Hepatocyte (in vitro differentiated cells): Measurements from ENCODE around the gene SCD5. TPM values are rescaled to one million over a fixed set of nuclear protein-coding genes. Genes with fewer than 3 reads are reported as not detected.

Experiments
- DNase-seq: peaks from one replicate; pipeline ENCODE4 v3.0.0-alpha.2; 2016; ENCODE audit warnings: low spot score
- H2AFZ ChIP-seq: fragments of 200-600 bp; sonication (generic); 2 replicates; pipeline ENCODE4 v1.6.0; 2016; ENCODE audit warnings: antibody characterized with exemption, mild to moderate bottlenecking
- H3K27ac ChIP-seq: fragments of 200-600 bp; sonication (generic); 2 replicates; pipeline ENCODE4 v1.5.1; 2016; ENCODE audit warnings: mild to moderate bottlenecking
- H3K27me3 ChIP-seq: fragments of 200-600 bp; sonication (generic); 2 replicates; pipeline ENCODE4 v1.6.1; 2016
- H3K36me3 ChIP-seq: fragments of 200-600 bp; sonication (generic); replicated peaks from 2 replicates; pipeline ENCODE4 v1.5.1; 2016; ENCODE audit warnings: low read depth; ENCODE audit not compliant: insufficient read depth
- H3K4me1 ChIP-seq: fragments of 200-600 bp; sonication (generic); 2 replicates; pipeline ENCODE4 v1.5.1; 2016; ENCODE audit warnings: mild to moderate bottlenecking, moderate library complexity; ENCODE audit not compliant: insufficient read depth
- H3K4me2 ChIP-seq: fragments of 200-600 bp; sonication (generic); 2 replicates; pipeline ENCODE4 v1.6.0; 2016
- H3K4me3 ChIP-seq: fragments of 200-600 bp; sonication (generic); 2 replicates; pipeline ENCODE4 v1.5.1; 2016; ENCODE audit warnings: mild to moderate bottlenecking
- H3K79me2 ChIP-seq: fragments of 200-600 bp; sonication (generic); 2 replicates; pipeline ENCODE4 v1.6.0; 2017; ENCODE audit warnings: mild to moderate bottlenecking
- H3K9me2 ChIP-seq: fragments of 200-600 bp; sonication (generic); replicated peaks from 2 replicates; pipeline ENCODE4 v1.6.0; 2017; ENCODE audit warnings: mild to moderate bottlenecking; ENCODE audit not compliant: insufficient read depth
- H3K9me3 ChIP-seq: fragments of 200-600 bp; sonication (generic); 2 replicates; pipeline ENCODE4 v1.5.1; 2016; ENCODE audit warnings: low read depth, mild to moderate bottlenecking
- H4K20me1 ChIP-seq: fragments of 200-600 bp; sonication (generic); 2 replicates; pipeline ENCODE4 v1.6.0; 2016; ENCODE audit warnings: mild to moderate bottlenecking; ENCODE audit not compliant: insufficient read depth, poor library complexity, severe bottlenecking
- EZH2 ChIP-seq: fragments of 200-600 bp; sonication (generic); IDR thresholded peaks from 2 replicates; pipeline ENCODE4 v1.6.1; 2016; ENCODE audit warnings: antibody characterized with exemption, mild to moderate bottlenecking, borderline replicate concordance
- EZH2phosphoT487 ChIP-seq: fragments of 200-600 bp; sonication (generic); IDR thresholded peaks from one replicate; pipeline ENCODE4 v1.6.1; 2018; ENCODE audit warnings: antibody characterized with exemption, mild to moderate bottlenecking, low read depth, moderate library complexity; ENCODE audit not compliant: unreplicated experiment, severe bottlenecking
- WGBS: methylation state at CpG from one replicate; pipeline ENCODE4 v1.1.6; 2016; ENCODE audit warnings: low lambda C conversion rate; ENCODE audit errors: missing lambda C conversion rate; 5-methylcytosine and 5-hydroxymethylcytosine counted together
- polyA plus RNA-seq: library from polyadenylated mRNA; unstranded; fragments of >200 nt; fragmentation: Nextera tagmentation; extraction: Ambion mirVana; gene quantifications from 2 replicates; pipeline ENCODE4 v1.2.1, GENCODE V29; 2016
- total RNA-seq: library from RNA; depleted of rRNA; stranded (reverse); fragments of >200 nt; gene quantifications from 2 replicates; pipeline ENCODE4 v1.2.3, GENCODE V29; 2014
- TF ChIP-seq, protein P1 (sequence below): fragments of 200-600 bp; sonication (generic); IDR thresholded peaks from 2 replicates; pipeline ENCODE4 v1.5.1; 2016; ENCODE audit warnings: antibody characterized with exemption, mild to moderate bottlenecking; ENCODE audit not compliant: poor library complexity

The SCD5 gene
- total and polyA plus RNA-seq, 2 experiments from 2014 or later, result 6.4 to 19.2 TPM

DNA sequence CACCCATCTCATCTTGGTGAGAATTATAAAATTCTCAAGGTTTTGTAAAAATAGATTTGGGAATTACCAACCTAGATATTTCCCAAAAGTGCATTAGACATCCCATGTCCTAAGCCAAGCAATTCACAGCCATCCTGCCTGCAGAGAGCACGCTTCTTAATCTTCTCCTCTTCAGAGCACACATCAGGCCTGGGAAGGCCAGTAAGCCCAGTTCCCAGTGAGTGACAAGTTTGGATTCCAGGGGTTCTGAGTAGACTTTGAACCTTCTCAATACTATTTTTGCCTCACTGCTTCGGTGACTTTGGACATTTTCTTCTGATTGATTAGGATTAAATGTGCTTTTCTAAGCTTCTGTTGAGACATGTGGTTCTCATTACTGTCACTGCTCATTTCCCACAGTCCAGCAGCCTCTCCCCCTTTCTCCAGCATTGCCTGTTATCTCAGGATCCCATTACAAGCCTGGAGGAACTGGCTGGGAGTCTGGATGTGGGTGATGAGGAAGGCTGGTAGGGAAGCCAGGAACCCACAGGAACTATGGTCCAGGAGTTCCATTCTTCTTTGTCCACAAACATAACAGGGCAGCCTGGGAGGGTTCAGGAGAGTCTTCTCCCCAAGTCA lies 180.4 kb downstream of the SCD5 start:
- Histone ChIP-seq H3K4me2 (no peak overlapping the region), H3K27ac (no peak overlapping the region), H3K36me3 (no peaks in the 10 kb centered on the region), H3K27me3 (no peaks in the 10 kb centered on the region), H2AFZ (no peak overlapping the region), H3K9me3 (no peaks in the 10 kb centered on the region), H3K9me2 (no peaks in the 10 kb centered on the region), H3K4me3 (no peak overlapping the region), H3K4me1 (peaks cover 6% of the 10 kb centered on the region), H4K20me1 (no peaks in the 10 kb centered on the region), H3K79me2 (no peaks in the 10 kb centered on the region)
- 59% methylated on average over 2 of the region's 2 CpGs for WGBS
- no peak for DNase-seq
- TF ChIP-seq EZH2 (no peak), EZH2phosphoT487 (no peak)

DNA sequence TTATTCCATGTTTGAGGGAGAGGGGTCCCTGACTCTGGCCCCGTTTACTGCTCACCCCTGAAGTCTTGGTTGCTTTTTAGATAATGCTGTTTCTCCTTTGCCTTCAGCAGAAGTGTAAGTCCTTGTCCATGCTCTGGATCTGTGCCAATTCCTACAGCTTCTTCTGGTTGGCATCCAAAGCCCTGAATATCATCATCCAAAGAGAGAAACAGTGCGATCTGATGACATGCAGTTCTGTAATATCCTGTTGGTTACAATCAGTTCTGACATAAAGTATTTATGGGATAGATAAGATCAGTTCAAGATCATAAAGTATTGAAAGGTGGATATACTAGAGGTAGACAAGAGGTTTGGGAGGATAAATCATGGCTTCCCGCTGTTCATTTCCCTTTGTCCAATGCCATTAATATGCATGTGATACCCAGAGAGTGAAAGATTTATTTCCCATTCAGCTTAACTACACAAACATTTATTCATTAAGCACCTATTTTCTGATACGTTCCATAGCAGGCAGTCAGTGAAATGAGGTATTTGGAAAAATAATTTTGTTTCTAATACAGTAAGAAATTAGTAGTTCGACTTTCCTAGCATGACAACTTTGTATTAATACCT lies 183.7 kb downstream of the SCD5 start:
- no peak for TF ChIP-seq EZH2
- TF ChIP-seq EZH2phosphoT487, result no peak
- TF ChIP-seq, protein P1, sequence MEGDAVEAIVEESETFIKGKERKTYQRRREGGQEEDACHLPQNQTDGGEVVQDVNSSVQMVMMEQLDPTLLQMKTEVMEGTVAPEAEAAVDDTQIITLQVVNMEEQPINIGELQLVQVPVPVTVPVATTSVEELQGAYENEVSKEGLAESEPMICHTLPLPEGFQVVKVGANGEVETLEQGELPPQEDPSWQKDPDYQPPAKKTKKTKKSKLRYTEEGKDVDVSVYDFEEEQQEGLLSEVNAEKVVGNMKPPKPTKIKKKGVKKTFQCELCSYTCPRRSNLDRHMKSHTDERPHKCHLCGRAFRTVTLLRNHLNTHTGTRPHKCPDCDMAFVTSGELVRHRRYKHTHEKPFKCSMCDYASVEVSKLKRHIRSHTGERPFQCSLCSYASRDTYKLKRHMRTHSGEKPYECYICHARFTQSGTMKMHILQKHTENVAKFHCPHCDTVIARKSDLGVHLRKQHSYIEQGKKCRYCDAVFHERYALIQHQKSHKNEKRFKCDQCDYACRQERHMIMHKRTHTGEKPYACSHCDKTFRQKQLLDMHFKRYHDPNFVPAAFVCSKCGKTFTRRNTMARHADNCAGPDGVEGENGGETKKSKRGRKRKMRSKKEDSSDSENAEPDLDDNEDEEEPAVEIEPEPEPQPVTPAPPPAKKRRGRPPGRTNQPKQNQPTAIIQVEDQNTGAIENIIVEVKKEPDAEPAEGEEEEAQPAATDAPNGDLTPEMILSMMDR, result no peak
- WGBS, result 78% methylated on average over 5 of the region's 5 CpGs
- H3K9me2 ChIP-seq, result no peaks in the 10 kb centered on the region

DNA sequence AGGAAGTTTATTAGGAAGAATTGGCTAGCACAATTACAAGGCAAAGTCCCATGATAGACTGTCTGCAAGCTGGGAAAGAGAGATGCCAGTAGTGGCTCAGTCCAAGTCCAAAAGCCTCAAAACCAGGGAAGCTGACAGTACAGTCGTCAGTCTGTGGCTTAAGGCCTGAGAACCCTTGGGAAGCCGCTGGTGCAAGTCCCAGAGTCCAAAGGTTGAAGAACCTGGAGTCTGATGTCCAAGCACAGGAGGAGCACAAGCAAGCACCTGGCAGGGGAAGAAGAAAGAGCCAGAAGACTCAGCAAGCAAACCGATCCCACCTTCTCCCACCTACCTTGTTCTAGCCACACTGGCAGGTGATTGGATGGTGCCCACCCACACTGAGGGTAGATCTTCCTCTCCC lies 185.5 kb downstream of the SCD5 start:
- no peaks in the 10 kb centered on the region for H3K27me3 ChIP-seq
- peaks cover 1% of the 10 kb centered on the region for H3K4me1 ChIP-seq
- DNase-seq, result no peak
- no peaks in the 10 kb centered on the region for H4K20me1 ChIP-seq
- no peaks in the 10 kb centered on the region for H3K9me3 ChIP-seq
- no peak overlapping the region for H3K27ac ChIP-seq
- TF ChIP-seq EZH2, result no peak
- H3K79me2 ChIP-seq, result no peaks in the 10 kb centered on the region
- no peaks in the 10 kb centered on the region for H3K36me3 ChIP-seq
- no peak overlapping the region for H2AFZ ChIP-seq
- WGBS, result 79% methylated on average over 3 of the region's 3 CpGs
- no peak overlapping the region for H3K4me3 ChIP-seq
- no peak overlapping the region for H3K4me2 ChIP-seq
- H3K9me2 ChIP-seq, result no peaks in the 10 kb centered on the region

More for the DNA sequence above, 183.7 kb downstream of the SCD5 start:
- H3K4me2 ChIP-seq, result no peak overlapping the region
- no peak for DNase-seq
- no peak overlapping the region for H3K27ac ChIP-seq
- no peak overlapping the region for H3K4me3 ChIP-seq
- no peaks in the 10 kb centered on the region for H3K27me3 ChIP-seq
- H3K9me3 ChIP-seq, result no peaks in the 10 kb centered on the region
- H3K4me1 ChIP-seq, result peaks cover 6% of the 10 kb centered on the region
- H3K79me2 ChIP-seq, result no peaks in the 10 kb centered on the region
- no peaks in the 10 kb centered on the region for H4K20me1 ChIP-seq
- H2AFZ ChIP-seq, result no peak overlapping the region
- no peaks in the 10 kb centered on the region for H3K36me3 ChIP-seq

DNA sequence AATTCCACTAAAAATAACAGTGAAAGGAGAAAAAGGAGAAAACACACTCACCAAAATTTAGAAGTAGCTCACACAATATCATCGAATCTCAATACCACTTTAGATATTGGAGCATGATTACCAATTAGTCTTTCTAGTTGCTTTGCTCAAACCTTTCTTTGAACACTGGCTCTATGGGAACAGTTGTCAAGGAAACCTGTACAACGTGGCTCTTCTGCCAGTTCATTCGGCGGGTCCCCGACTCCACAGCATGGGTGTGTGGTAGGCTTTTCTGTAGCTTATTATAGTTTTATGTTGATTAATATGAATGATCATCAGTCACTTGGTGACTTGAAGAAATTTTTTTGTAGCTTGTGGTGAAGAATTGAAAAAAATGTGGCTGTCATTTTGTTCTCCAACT lies 186.6 kb downstream of the SCD5 start:
- Histone ChIP-seq H3K36me3 (no peaks in the 10 kb centered on the region), H3K9me2 (no peaks in the 10 kb centered on the region), H3K9me3 (no peaks in the 10 kb centered on the region), H3K27ac (no peak overlapping the region), H2AFZ (no peak overlapping the region), H3K4me1 (no peaks in the 10 kb centered on the region), H3K27me3 (no peaks in the 10 kb centered on the region), H3K4me3 (no peak overlapping the region), H3K79me2 (no peaks in the 10 kb centered on the region), H4K20me1 (no peaks in the 10 kb centered on the region), H3K4me2 (no peak overlapping the region)
- TF ChIP-seq EZH2phosphoT487 (no peak), EZH2 (no peak)
- TF ChIP-seq, protein P1, result no peak
- DNase-seq, result no peak
- 94% methylated on average over 5 of the region's 5 CpGs for WGBS
